ENCODE results near the gene EXOC2.
"Not testable (repeated sequence)": the region's sequence is repeated elsewhere in the genome, so short reads cannot be mapped to it uniquely, and the experiment has no call there.

- not testable (repeated sequence) for TF ChIP-seq CTCF (IDR thresholded peaks at IDR 0.05; ENCODE audit: borderline replicate concordance, extremely low read depth, low read length, poor library complexity, severe bottlenecking); EZH2 (IDR thresholded peaks at IDR 0.05; ENCODE audit: borderline replicate concordance, low read depth, low read length, severe bottlenecking)
Measured at GRCh38 chr6:694431-695126, 1.6 kb upstream of the EXOC2 start.
